ENCODE data around the gene CFAP54. TPM values are rescaled to one million over a fixed set of nuclear protein-coding genes. Genes with fewer than 3 reads are reported as not detected.

The CFAP54 gene
- total RNA-seq, 2 donors from 2014 or later, result 0.90 to 1.2 TPM

- intact Hi-C loops (cut with DNase I), result loop anchor here in 1 of 2 donors (10.0 kb wide), 1 partner anchor 78 kb away; no protein-coding TSS in a partner anchor
- no peak for DNase-seq (ENCODE audit: low spot score)
Measured at GRCh38 chr12:96502477-96502876, 13.1 kb downstream of the CFAP54 start.

GRCh38 chr12:96502949-96503532, 13.7 kb downstream of the CFAP54 start:
- intact Hi-C loops (cut with DNase I), result loop anchor here in 1 of 2 donors (10.0 kb wide), 1 partner anchor 78 kb away; no protein-coding TSS in a partner anchor
- DNase-seq (ENCODE audit: low spot score), result no peak

GRCh38 chr12:96503976-96504375, 14.6 kb downstream of the CFAP54 start:
- no peak for DNase-seq (ENCODE audit: low spot score)
- intact Hi-C loops (cut with DNase I), result loop anchor here in 1 of 2 donors (10.0 kb wide), 1 partner anchor 79 kb away; no protein-coding TSS in a partner anchor

- no peak for DNase-seq (ENCODE audit: low spot score)
- intact Hi-C loops (cut with DNase I), result loop anchor here in 1 of 2 donors (10.0 kb wide), 1 partner anchor 82 kb away; no protein-coding TSS in a partner anchor
Measured at GRCh38 chr12:96506776-96507175, 17.4 kb downstream of the CFAP54 start.

GRCh38 chr12:96510306-96510764, 21.0 kb downstream of the CFAP54 start:
- DNase-seq (ENCODE audit: low spot score), result no peak

GRCh38 chr12:96513166-96513565, 23.8 kb downstream of the CFAP54 start:
- intact Hi-C loops (cut with DNase I), result loop anchor here (5.0 to 10.0 kb wide), 4 partner anchors 288 to 451 kb away; no protein-coding TSS in a partner anchor

More at GRCh38 chr12:96510306-96510764, 21.0 kb downstream of the CFAP54 start:
- intact Hi-C loops (cut with DNase I), result loop anchor here (5.0 to 10.0 kb wide), 4 partner anchors 286 to 448 kb away; no protein-coding TSS in a partner anchor

GRCh38 chr12:96513681-96514080, 24.3 kb downstream of the CFAP54 start:
- DNase-seq (ENCODE audit: low spot score), result no peak
- intact Hi-C loops (cut with DNase I), result loop anchor here (5.0 to 10.0 kb wide), 4 partner anchors 289 to 451 kb away; no protein-coding TSS in a partner anchor

More at GRCh38 chr12:96513166-96513565, 23.8 kb downstream of the CFAP54 start:
- DNase-seq (ENCODE audit: low spot score), result no peak

GRCh38 chr12:96514328-96514727, 25.0 kb downstream of the CFAP54 start:
- intact Hi-C loops (cut with DNase I), result loop anchor here (5.0 to 10.0 kb wide), 4 partner anchors 290 to 452 kb away; no protein-coding TSS in a partner anchor
- no peak for DNase-seq (ENCODE audit: low spot score)

- intact Hi-C loops (cut with DNase I), result loop anchor here (10.0 kb wide), 3 partner anchors 292 to 452 kb away; no protein-coding TSS in a partner anchor
- peak; percentile 92 for DNase-seq (ENCODE audit: low spot score)
Measured at GRCh38 chr12:96516472-96517430, 27.4 kb downstream of the CFAP54 start.

GRCh38 chr12:96520767-96521166, 31.4 kb downstream of the CFAP54 start:
- intact Hi-C loops (cut with DNase I), result no loop called here
- no peak for DNase-seq (ENCODE audit: low spot score)

GRCh38 chr12:96521895-96522682, 32.7 kb downstream of the CFAP54 start:
- no peak for DNase-seq (ENCODE audit: low spot score)
- intact Hi-C loops (cut with DNase I), result no loop called here

- DNase-seq (ENCODE audit: low spot score), result no peak
- intact Hi-C loops (cut with DNase I), result no loop called here
Measured at GRCh38 chr12:96522690-96523089, 33.3 kb downstream of the CFAP54 start.

GRCh38 chr12:96526110-96526509, 36.7 kb downstream of the CFAP54 start:
- intact Hi-C loops (cut with DNase I), result no loop called here
- DNase-seq (ENCODE audit: low spot score), result no peak

- intact Hi-C loops (cut with DNase I), result no loop called here
- no peak for DNase-seq (ENCODE audit: low spot score)
Measured at GRCh38 chr12:96529912-96530311, 40.5 kb downstream of the CFAP54 start.

GRCh38 chr12:96534339-96534738, 45.0 kb downstream of the CFAP54 start:
- intact Hi-C loops (cut with DNase I), result no loop called here
- DNase-seq (ENCODE audit: low spot score), result no peak

- intact Hi-C loops (cut with DNase I), result no loop called here
- DNase-seq (ENCODE audit: low spot score), result no peak
Measured at GRCh38 chr12:96548384-96548783, 59.0 kb downstream of the CFAP54 start.

- DNase-seq (ENCODE audit: low spot score), result no peak
- intact Hi-C loops (cut with DNase I), result no loop called here
Measured at GRCh38 chr12:96549341-96549740, 60.0 kb downstream of the CFAP54 start.

GRCh38 chr12:96570579-96570978, 81.2 kb downstream of the CFAP54 start:
- no peak for DNase-seq (ENCODE audit: low spot score)
- intact Hi-C loops (cut with DNase I), result no loop called here
